Measurements from ENCODE around the gene TRIP12. TPM values are rescaled to one million over a fixed set of nuclear protein-coding genes. Genes with fewer than 3 reads are reported as not detected.

Gene TRIP12
- total and polyA plus RNA-seq, 2 of the 8 experiments (the other 6 are each of a cell fraction or from before 2014, with no cell fraction given): 23.1 to 174 TPM

GRCh38 chr2:229900012-229900411 lies 21.8 kb downstream of the TRIP12 start (continued):
- TF ChIP-seq SAP30 (IDR thresholded peaks at IDR 0.05; ENCODE audit: insufficient read depth, insufficient replicate concordance, low read length) (no peak), TAF7 (optimal IDR thresholded peaks at IDR 0.05; ENCODE audit: borderline replicate concordance, low read depth, low read length) (no peak), CHD2 (IDR thresholded peaks at IDR 0.05; ENCODE audit: low read length) (no peak), GABPA (IDR thresholded peaks at IDR 0.05; ENCODE audit: borderline replicate concordance, insufficient read depth, low read length) (no peak), TBP (IDR thresholded peaks at IDR 0.05; ENCODE audit: low read depth, low read length) (no peak), MAFK (IDR thresholded peaks at IDR 0.05; ENCODE audit: low read depth, low read length) (no peak), ZNF274 (IDR thresholded peaks at IDR 0.05; ENCODE audit: borderline replicate concordance, extremely low read depth, low read length) (no peak)
- TF ChIP-seq, protein P1, sequence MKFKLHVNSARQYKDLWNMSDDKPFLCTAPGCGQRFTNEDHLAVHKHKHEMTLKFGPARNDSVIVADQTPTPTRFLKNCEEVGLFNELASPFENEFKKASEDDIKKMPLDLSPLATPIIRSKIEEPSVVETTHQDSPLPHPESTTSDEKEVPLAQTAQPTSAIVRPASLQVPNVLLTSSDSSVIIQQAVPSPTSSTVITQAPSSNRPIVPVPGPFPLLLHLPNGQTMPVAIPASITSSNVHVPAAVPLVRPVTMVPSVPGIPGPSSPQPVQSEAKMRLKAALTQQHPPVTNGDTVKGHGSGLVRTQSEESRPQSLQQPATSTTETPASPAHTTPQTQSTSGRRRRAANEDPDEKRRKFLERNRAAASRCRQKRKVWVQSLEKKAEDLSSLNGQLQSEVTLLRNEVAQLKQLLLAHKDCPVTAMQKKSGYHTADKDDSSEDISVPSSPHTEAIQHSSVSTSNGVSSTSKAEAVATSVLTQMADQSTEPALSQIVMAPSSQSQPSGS (IDR thresholded peaks at IDR 0.05; ENCODE audit: low read length): no peak
